Fibroblast of pulmonary artery (primary cell): ENCODE data around the gene FNIP2.
A peak's percentile ranks its signal among the peaks of the same experiment; 100 is the strongest.

Source experiments
- DNase-seq: peaks from one replicate; pipeline ENCODE4 v3.0.0-alpha.2; 2010; ENCODE audit warnings: low read depth
- H3K4me3 ChIP-seq: replicated peaks from 2 replicates; pipeline ENCODE4 v1.5.1; 2011; ENCODE audit warnings: low read depth, mild to moderate bottlenecking, control low read depth, low read length, moderate library complexity
- CTCF ChIP-seq: IDR thresholded peaks from 2 replicates; pipeline ENCODE4 v1.5.1; 2011; ENCODE audit warnings: mild to moderate bottlenecking, control low read depth, low read length, inconsistent platforms; ENCODE audit errors: missing control alignments

The FNIP2 gene

GRCh38 chr4:158782551-158783360 lies 13.9 kb downstream of the FNIP2 start:
- TF ChIP-seq CTCF = no peak
- DNase-seq = no peak
- H3K4me3 ChIP-seq = no peak overlapping the region

- peak; percentile 62 for DNase-seq
- no peak overlapping the region for H3K4me3 ChIP-seq
- no peak for TF ChIP-seq CTCF
These were observed 15.0 kb downstream of the FNIP2 start for GRCh38 chr4:158783785-158784184.

- no peak overlapping the region for H3K4me3 ChIP-seq
- DNase-seq = no peak
- no peak for TF ChIP-seq CTCF
These were observed 16.9 kb downstream of the FNIP2 start for GRCh38 chr4:158785718-158786117.

- H3K4me3 ChIP-seq = no peak overlapping the region
- DNase-seq = no peak
- no peak for TF ChIP-seq CTCF
These were observed 17.3 kb downstream of the FNIP2 start for GRCh38 chr4:158786121-158786601.

GRCh38 chr4:158786955-158787354 lies 18.1 kb downstream of the FNIP2 start:
- no peak for TF ChIP-seq CTCF
- H3K4me3 ChIP-seq = no peak overlapping the region
- no peak for DNase-seq

GRCh38 chr4:158787709-158788475 lies 19.1 kb downstream of the FNIP2 start:
- no peak for TF ChIP-seq CTCF

More at GRCh38 chr4:158787709-158788475, 19.1 kb downstream of the FNIP2 start:
- H3K4me3 ChIP-seq = no peak overlapping the region
- DNase-seq = no peak
